Ishikawa (cell line): Measurements from ENCODE around the gene DSCAML1.

Experiments
- CEBPB ChIP-seq: IDR thresholded peaks from 2 replicates; pipeline ENCODE4 v1.6.1; 2012
- CREB1 ChIP-seq: IDR thresholded peaks from 2 replicates; pipeline ENCODE4 v1.6.1; 2012; ENCODE audit warnings: low read depth
- EP300 ChIP-seq: IDR thresholded peaks from 2 replicates; pipeline ENCODE4 v1.6.1; 2012; ENCODE audit warnings: borderline replicate concordance
- FOXM1 ChIP-seq: IDR thresholded peaks from 2 replicates; pipeline ENCODE4 v1.6.1; 2012; ENCODE audit warnings: low read depth, borderline replicate concordance
- MAX ChIP-seq: IDR thresholded peaks from 2 replicates; pipeline ENCODE4 v1.6.1; 2012
- RAD21 ChIP-seq: IDR thresholded peaks from 2 replicates; pipeline ENCODE4 v1.6.1; 2012; ENCODE audit warnings: low read depth
- REST ChIP-seq: IDR thresholded peaks from 2 replicates; pipeline ENCODE4 v1.6.1; 2012; ENCODE audit warnings: low read depth, mild to moderate bottlenecking
- TAF1 ChIP-seq: IDR thresholded peaks from 2 replicates; pipeline ENCODE4 v1.6.1; 2012; ENCODE audit warnings: low read depth, mild to moderate bottlenecking
- TCF12 ChIP-seq: IDR thresholded peaks from 2 replicates; pipeline ENCODE4 v1.6.1; 2012; ENCODE audit warnings: low read depth
- USF1 ChIP-seq: IDR thresholded peaks from 2 replicates; pipeline ENCODE4 v1.6.1; 2012
- YY1 ChIP-seq: IDR thresholded peaks from 2 replicates; pipeline ENCODE4 v1.6.1; 2012; ENCODE audit warnings: low read depth
- ZBTB7A ChIP-seq: IDR thresholded peaks from 2 replicates; pipeline ENCODE4 v1.6.1; 2012; ENCODE audit warnings: low read depth

GRCh38 chr11:117822074-117823033, 25.3 kb upstream of the DSCAML1 start:
- TF ChIP-seq TAF1 (no peak), REST (no peak), TCF12 (no peak), CEBPB (no peak), MAX (no peak), FOXM1 (no peak), EP300 (no peak), RAD21 (peak; percentile 58; the same call in 1 of the 2 replicates), ZBTB7A (no peak; the same call in 1 of the 2 replicates), USF1 (no peak), CREB1 (no peak), YY1 (no peak)
